Sigmoid colon (tissue), 7 donors: ENCODE measurements around the gene TGFBR2. TPM values are rescaled to one million over a fixed set of nuclear protein-coding genes. Genes with fewer than 3 reads are reported as not detected.

Experiments
- DNase-seq: peaks from one replicate; pipeline ENCODE4 v3.0.0-alpha.2; 2019
- H3K27ac ChIP-seq, 4 donors: fragments of 200-600 bp; sonication (generic); one replicate each; pipeline ENCODE4 v1.5.1; 2016 to 2019; ENCODE audit warnings: mild to moderate bottlenecking in 1 of 4
- H3K27me3 ChIP-seq, 3 donors: fragments of 200-600 bp; sonication (generic); one replicate each; pipeline ENCODE4 v1.5.1; 2019; ENCODE audit warnings: mild to moderate bottlenecking in 1 of 3
- H3K36me3 ChIP-seq, 4 donors: fragments of 200-600 bp; sonication (generic); one replicate each; pipeline ENCODE4 v1.5.1; 2016 to 2019
- H3K4me1 ChIP-seq, 4 donors: fragments of 200-600 bp; sonication (generic); one replicate each; pipeline ENCODE4 v1.5.1; 2017 to 2019
- H3K4me3 ChIP-seq, 4 donors: fragments of 200-600 bp; sonication (generic); one replicate each; pipeline ENCODE4 v1.5.1; 2017 to 2019; ENCODE audit warnings: mild to moderate bottlenecking in 2 of 4, moderate library complexity in 1 of 4
- H3K9me3 ChIP-seq, 4 donors: fragments of 200-600 bp in 3 of 4; sonication (generic) in 3 of 4; one replicate each; pipeline versions ENCODE4 v1.5.1 to v1.6.1; 2013 to 2019
- EP300 ChIP-seq, 4 donors: sonication (generic); formaldehyde crosslinking; IDR thresholded peaks; one replicate each; pipeline ENCODE4 v1.6.1; 2017; ENCODE audit warnings: antibody characterized with exemption in 4 of 4
- POLR2A ChIP-seq, 2 donors: fragments of 450-650 bp; IDR thresholded peaks; one replicate each; pipeline ENCODE4 v1.6.1; 2016; ENCODE audit warnings: antibody characterized with exemption in 2 of 2, mild to moderate bottlenecking in 2 of 2, moderate library complexity in 2 of 2
- POLR2AphosphoS5 ChIP-seq, 4 donors: sonication (generic); formaldehyde crosslinking; IDR thresholded peaks; one replicate each; pipeline ENCODE4 v1.6.1; 2017; ENCODE audit warnings: antibody characterized with exemption in 4 of 4
- WGBS, 2 donors: extraction: QIAGEN DNeasy Blood & Tissue Kit; methylation state at CpG; one replicate each; pipeline ENCODE4 v1.1.7; 2013; 5-methylcytosine and 5-hydroxymethylcytosine counted together
- intact Hi-C: fragments of 100-400 bp; cut with DNase I; formaldehyde crosslinking; loops from one replicate; pipeline ENCODE4 v1.15.1; 2023
- polyA plus RNA-seq, 3 donors: library from polyadenylated mRNA; stranded (reverse); fragments of 200-250 nt; gene quantifications; one replicate each; pipeline ENCODE4 v1.2.3, GENCODE V29; 2013
- total RNA-seq, 4 donors: library from RNA; depleted of rRNA; stranded (reverse); fragments of >200 nt; gene quantifications; one replicate each; pipeline ENCODE4 v1.1.0, GENCODE V29; 2016
- TF ChIP-seq, protein P1 (sequence below), 4 experiments: fragments of 450-650 bp in 3 of 4; fragments of 200-600 bp in 1 of 4; IDR thresholded peaks; one replicate each; pipeline ENCODE4 v1.5.1; 2016 to 2019; ENCODE audit warnings: antibody characterized with exemption in 4 of 4, mild to moderate bottlenecking in 3 of 4, moderate library complexity in 2 of 4
- donor health status: healthy with polysubstance abuse.
- donor health status: Bipolar disorder and iron deficiency.
- donor health status: healthy.

Gene TGFBR2
- total and polyA plus RNA-seq, 7 donors = 9.9 to 243 (median 215) TPM

GRCh38 chr3:30646961-30647752 is 40.8 kb downstream of the TGFBR2 start:
- Histone ChIP-seq H3K9me3 (no peaks in the 10 kb centered on the region), H3K27me3 (no peaks in the 10 kb centered on the region), H3K4me3 (no peak overlapping the region), H3K4me1 (peaks cover 0 to 63% (median 62%) of the 10 kb centered on the region in 4 donors), H3K27ac (peak overlapping the region in 2 of 4 donors; percentile 73 to 75), H3K36me3 (peaks cover 23 to 73% (median 49%) of the 10 kb centered on the region in 4 donors)
- 78 to 92% methylated on average over 5 of the region's 5 CpGs for WGBS, 2 donors
- DNase-seq = no peak
- TF ChIP-seq POLR2A (IDR thresholded peaks at IDR 0.05) (no peak), POLR2AphosphoS5 (IDR thresholded peaks at IDR 0.05) (no peak), EP300 (IDR thresholded peaks at IDR 0.05) (no peak)
- TF ChIP-seq, protein P1, sequence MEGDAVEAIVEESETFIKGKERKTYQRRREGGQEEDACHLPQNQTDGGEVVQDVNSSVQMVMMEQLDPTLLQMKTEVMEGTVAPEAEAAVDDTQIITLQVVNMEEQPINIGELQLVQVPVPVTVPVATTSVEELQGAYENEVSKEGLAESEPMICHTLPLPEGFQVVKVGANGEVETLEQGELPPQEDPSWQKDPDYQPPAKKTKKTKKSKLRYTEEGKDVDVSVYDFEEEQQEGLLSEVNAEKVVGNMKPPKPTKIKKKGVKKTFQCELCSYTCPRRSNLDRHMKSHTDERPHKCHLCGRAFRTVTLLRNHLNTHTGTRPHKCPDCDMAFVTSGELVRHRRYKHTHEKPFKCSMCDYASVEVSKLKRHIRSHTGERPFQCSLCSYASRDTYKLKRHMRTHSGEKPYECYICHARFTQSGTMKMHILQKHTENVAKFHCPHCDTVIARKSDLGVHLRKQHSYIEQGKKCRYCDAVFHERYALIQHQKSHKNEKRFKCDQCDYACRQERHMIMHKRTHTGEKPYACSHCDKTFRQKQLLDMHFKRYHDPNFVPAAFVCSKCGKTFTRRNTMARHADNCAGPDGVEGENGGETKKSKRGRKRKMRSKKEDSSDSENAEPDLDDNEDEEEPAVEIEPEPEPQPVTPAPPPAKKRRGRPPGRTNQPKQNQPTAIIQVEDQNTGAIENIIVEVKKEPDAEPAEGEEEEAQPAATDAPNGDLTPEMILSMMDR (IDR thresholded peaks at IDR 0.05) = no peak
- intact Hi-C loops = no loop called here

GRCh38 chr3:30648670-30649357 is 42.4 kb downstream of the TGFBR2 start:
- no peak overlapping the region for H3K4me3 ChIP-seq
- 80 to 96% methylated on average over 5 of the region's 5 CpGs for WGBS, 2 donors
- H3K27me3 ChIP-seq = no peaks in the 10 kb centered on the region
- H3K27ac ChIP-seq = peak overlapping the region; percentile 51 to 68 (median 56)
- DNase-seq = no peak
- peaks cover 23 to 90% (median 51%) of the 10 kb centered on the region in 4 donors for H3K36me3 ChIP-seq
- H3K9me3 ChIP-seq = no peaks in the 10 kb centered on the region
- intact Hi-C loops = no loop called here
- peaks cover 0 to 47% (median 46%) of the 10 kb centered on the region in 4 donors for H3K4me1 ChIP-seq
- TF ChIP-seq POLR2AphosphoS5 (IDR thresholded peaks at IDR 0.05) = no peak
- TF ChIP-seq POLR2A (IDR thresholded peaks at IDR 0.05) = no peak
- TF ChIP-seq, protein P1 (IDR thresholded peaks at IDR 0.05) = no peak
- no peak for TF ChIP-seq EP300 (IDR thresholded peaks at IDR 0.05)

- intact Hi-C loops = no loop called here
- Histone ChIP-seq H3K4me1 (peaks cover 0 to 44% (median 41%) of the 10 kb centered on the region in 4 donors), H3K9me3 (no peaks in the 10 kb centered on the region), H3K36me3 (peaks cover 31 to 98% (median 55%) of the 10 kb centered on the region in 4 donors), H3K4me3 (no peak overlapping the region), H3K27ac (peak overlapping the region; percentile 51 to 68 (median 56)), H3K27me3 (no peaks in the 10 kb centered on the region)
- TF ChIP-seq EP300 (IDR thresholded peaks at IDR 0.05) (no peak), POLR2AphosphoS5 (IDR thresholded peaks at IDR 0.05) (no peak), POLR2A (IDR thresholded peaks at IDR 0.05) (no peak)
- TF ChIP-seq, protein P1 (IDR thresholded peaks at IDR 0.05) = no peak
- WGBS, 2 donors = 62 to 66% methylated on average over 9 of the region's 9 CpGs
- DNase-seq = no peak
These were observed 43.3 kb downstream of the TGFBR2 start for GRCh38 chr3:30649572-30650318.

DNA sequence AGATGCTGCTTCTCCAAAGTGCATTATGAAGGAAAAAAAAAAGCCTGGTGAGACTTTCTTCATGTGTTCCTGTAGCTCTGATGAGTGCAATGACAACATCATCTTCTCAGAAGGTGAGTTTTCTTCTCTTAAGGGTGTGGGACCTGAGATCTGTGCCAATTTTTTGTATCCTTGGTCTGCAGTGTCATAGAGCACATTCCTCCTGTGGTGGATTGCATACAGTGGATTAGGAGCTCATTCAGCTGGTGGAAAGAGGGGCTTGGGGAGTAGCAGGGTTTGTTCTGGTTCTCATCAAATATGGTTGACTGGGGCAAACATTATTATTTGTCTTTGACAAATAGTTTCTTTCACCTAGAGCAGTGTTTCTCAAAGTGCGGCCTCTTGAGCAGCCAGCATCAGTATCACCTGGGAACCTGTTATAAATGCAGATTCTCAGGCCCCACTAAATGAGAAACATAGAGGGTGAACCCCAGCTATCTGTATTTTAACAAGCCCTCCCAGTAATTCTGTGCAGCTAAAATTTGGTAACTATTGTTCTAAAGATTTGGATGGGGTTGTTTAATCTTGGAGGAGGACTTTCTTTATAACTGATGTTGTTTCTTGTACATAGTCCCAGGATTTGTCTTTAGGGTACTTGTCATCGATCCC is 44.1 kb downstream of the TGFBR2 start:
- H3K27ac ChIP-seq = peak overlapping the region; percentile 51 to 68 (median 56)
- intact Hi-C loops = no loop called here
- 95 to 96% methylated on average over 2 of the region's 2 CpGs for WGBS, 2 donors

More for the DNA sequence above, 44.1 kb downstream of the TGFBR2 start:
- H3K4me3 ChIP-seq = no peak overlapping the region
- no peaks in the 10 kb centered on the region for H3K27me3 ChIP-seq
- H3K36me3 ChIP-seq = peaks cover 36 to 98% (median 57%) of the 10 kb centered on the region in 4 donors
- DNase-seq = no peak
- no peaks in the 10 kb centered on the region for H3K9me3 ChIP-seq
- peaks cover 0 to 46% (median 43%) of the 10 kb centered on the region in 4 donors for H3K4me1 ChIP-seq
- TF ChIP-seq EP300 (IDR thresholded peaks at IDR 0.05) (no peak), POLR2AphosphoS5 (IDR thresholded peaks at IDR 0.05) (no peak), POLR2A (IDR thresholded peaks at IDR 0.05) (no peak)
- TF ChIP-seq, protein P1 (IDR thresholded peaks at IDR 0.05) = no peak
